NCI-H2081 treated with DMSO at 0.1 percent for 48 hours (cell line): Measurements from ENCODE around the gene ITGB2.
A peak's percentile ranks its signal among the peaks of the same experiment; 100 is the strongest.
"Not testable (repeated sequence)": the region's sequence is repeated elsewhere in the genome, so short reads cannot be mapped to it uniquely, and the experiment has no call there.

ENCODE experiments used
- DNase-seq: peaks from one replicate; lab custom pipeline; 2025; lab: John Stamatoyannopoulos, UW

ITGB2 gene

GRCh38 chr21:44884097-44884496 is 36.6 kb downstream of the ITGB2 start:
- no peak for DNase-seq

GRCh38 chr21:44883250-44883649 is 37.4 kb downstream of the ITGB2 start:
- no peak for DNase-seq

GRCh38 chr21:44881198-44881872 is 39.4 kb downstream of the ITGB2 start:
- DNase-seq = no peak

- no peak for DNase-seq
Measured at GRCh38 chr21:44880405-44881197, 40.1 kb downstream of the ITGB2 start.

GRCh38 chr21:44879238-44879637 is 41.5 kb downstream of the ITGB2 start:
- DNase-seq = not testable (repeated sequence)

- DNase-seq = no peak
Measured at GRCh38 chr21:44878053-44878982, 42.4 kb downstream of the ITGB2 start.

- no peak for DNase-seq
Measured at GRCh38 chr21:44876849-44877575, 43.7 kb downstream of the ITGB2 start.

- DNase-seq = no peak
Measured at GRCh38 chr21:44875316-44875700, 45.4 kb downstream of the ITGB2 start.

- DNase-seq = no peak
Measured at GRCh38 chr21:44874497-44875315, 46.0 kb downstream of the ITGB2 start.

- no peak for DNase-seq
Measured at GRCh38 chr21:44874240-44874496, 46.5 kb downstream of the ITGB2 start.

- peak; percentile 70 for DNase-seq
Measured at GRCh38 chr21:44873356-44874239, 47.1 kb downstream of the ITGB2 start, which contains the start of gene PTTG1IP. PTTG1IP (minus strand) TSS chr21:44873690; CDS start chr21:44873616, 74 bp downstream.

- no peak for DNase-seq
Measured at GRCh38 chr21:44872649-44873355, 47.9 kb downstream of the ITGB2 start.

- no peak for DNase-seq
Measured at GRCh38 chr21:44872323-44872648, 48.4 kb downstream of the ITGB2 start.

- DNase-seq = no peak
Measured at GRCh38 chr21:44871576-44872269, 49.0 kb downstream of the ITGB2 start.

GRCh38 chr21:44870748-44871495 is 49.8 kb downstream of the ITGB2 start:
- DNase-seq = no peak

GRCh38 chr21:44869781-44870747 is 50.6 kb downstream of the ITGB2 start:
- DNase-seq = no peak

GRCh38 chr21:44868707-44869106 is 52.0 kb downstream of the ITGB2 start:
- no peak for DNase-seq
